Neuronal stem cell (in vitro differentiated cells): ENCODE results near the gene CDH26.
A peak's percentile ranks its signal among the peaks of the same experiment; 100 is the strongest.

Experiments
- DNase-seq: peaks from one replicate; pipeline ENCODE4 v3.0.0-alpha.2; 2013; ENCODE audit warnings: low spot score
- H2AFZ ChIP-seq: one replicate; pipeline ENCODE4 v1.6.1; 2013; ENCODE audit warnings: mild to moderate bottlenecking, low read length, inconsistent platforms
- H2AK5ac ChIP-seq: 2 replicates; pipeline ENCODE4 v1.6.1; 2013; ENCODE audit warnings: low read depth, mild to moderate bottlenecking, inconsistent platforms, low read length, moderate library complexity, mixed read lengths
- H2BK120ac ChIP-seq: 2 replicates; pipeline ENCODE4 v1.6.1; 2013; ENCODE audit warnings: low read depth, mild to moderate bottlenecking, inconsistent platforms, low read length, moderate library complexity, mixed read lengths
- H2BK12ac ChIP-seq: one replicate; pipeline ENCODE4 v1.6.1; 2013; ENCODE audit warnings: low read length, inconsistent platforms
- H2BK15ac ChIP-seq: 2 replicates; pipeline ENCODE4 v1.6.1; 2013; ENCODE audit warnings: mild to moderate bottlenecking, low read length, inconsistent platforms, mixed read lengths
- H2BK5ac ChIP-seq: one replicate; pipeline ENCODE4 v1.6.1; 2013; ENCODE audit warnings: inconsistent platforms, mild to moderate bottlenecking, low read length, moderate library complexity
- H3K14ac ChIP-seq: one replicate; pipeline ENCODE4 v1.6.1; 2013; ENCODE audit warnings: low read length, inconsistent platforms
- H3K18ac ChIP-seq: 2 replicates; pipeline ENCODE4 v1.6.1; 2013; ENCODE audit warnings: low read length, inconsistent platforms
- H3K23ac ChIP-seq: 2 replicates; pipeline ENCODE4 v1.6.1; 2013; ENCODE audit warnings: low read depth, mild to moderate bottlenecking, mixed read lengths, low read length, inconsistent platforms; ENCODE audit not compliant: poor library complexity
- H3K27ac ChIP-seq: replicated peaks from 3 replicates; pipeline ENCODE4 v1.5.1; 2013; ENCODE audit warnings: low read length, inconsistent platforms
- H3K27me3 ChIP-seq, 3 experiments: 2 replicates each; pipeline ENCODE4 v1.6.1; 2013; ENCODE audit warnings: low read length in 3 of 3, mild to moderate bottlenecking in 2 of 3, inconsistent platforms in 1 of 3, low read depth in 1 of 3, mixed read lengths in 1 of 3, moderate library complexity in 1 of 3; ENCODE audit not compliant: control insufficient read depth in 3 of 3, insufficient read depth in 3 of 3
- H3K36me3 ChIP-seq, 2 donors: replicated peaks in 1 of 2; 2 replicates each; pipeline ENCODE4 v1.6.1; 2013; ENCODE audit warnings: low read length in 2 of 2; ENCODE audit not compliant: control insufficient read depth in 2 of 2, insufficient read depth in 2 of 2
- H3K4ac ChIP-seq: 2 replicates; pipeline ENCODE4 v1.6.1; 2013; ENCODE audit warnings: inconsistent platforms, mild to moderate bottlenecking, low read length, moderate library complexity
- H3K4me1 ChIP-seq, 2 donors: 1 replicate in 1 of 2; 2 replicates in 1 of 2; pipeline ENCODE4 v1.6.1; 2013; ENCODE audit warnings: low read length in 2 of 2, low read depth in 1 of 2; ENCODE audit not compliant: control insufficient read depth in 2 of 2, insufficient read depth in 1 of 2
- H3K4me2 ChIP-seq: one replicate; pipeline ENCODE4 v1.6.1; 2013; ENCODE audit warnings: mild to moderate bottlenecking, low read length, inconsistent platforms; ENCODE audit not compliant: insufficient read depth, poor library complexity, severe bottlenecking
- H3K4me3 ChIP-seq, 2 donors: 2 replicates each; pipeline ENCODE4 v1.5.1; 2013; ENCODE audit warnings: low read length in 2 of 2, mild to moderate bottlenecking in 2 of 2, inconsistent platforms in 1 of 2, moderate library complexity in 1 of 2
- H3K79me1 ChIP-seq: one replicate; pipeline ENCODE4 v1.6.1; 2013; ENCODE audit warnings: low read depth, mild to moderate bottlenecking, inconsistent platforms, low read length, moderate library complexity
- H3K9ac ChIP-seq: one replicate; pipeline ENCODE4 v1.6.1; 2013; ENCODE audit warnings: mild to moderate bottlenecking, low read depth, low read length, inconsistent platforms; ENCODE audit not compliant: poor library complexity
- H3K9me3 ChIP-seq, 2 donors: replicated peaks in 1 of 2; 2 replicates each; pipeline versions ENCODE3 to v1.6.1; 2013; ENCODE audit warnings: low read length in 2 of 2, mild to moderate bottlenecking in 2 of 2, inconsistent platforms in 1 of 2, low read depth in 1 of 2, mixed read lengths in 1 of 2, moderate library complexity in 1 of 2; ENCODE audit not compliant: control insufficient read depth in 2 of 2, insufficient read depth in 1 of 2
- H4K8ac ChIP-seq: one replicate; pipeline ENCODE4 v1.6.1; 2013; ENCODE audit warnings: low read depth, mild to moderate bottlenecking, inconsistent platforms, low read length, moderate library complexity
- H4K91ac ChIP-seq: one replicate; pipeline ENCODE4 v1.6.1; 2013; ENCODE audit warnings: low read length, low read depth, mild to moderate bottlenecking, inconsistent platforms; ENCODE audit not compliant: poor library complexity
- WGBS, 2 donors: extraction: QIAGEN DNeasy Blood & Tissue Kit; methylation state at CpG; one replicate each; pipeline ENCODE4 v1.1.7; 2013; ENCODE audit warnings: missing lambda C conversion rate in 2 of 2, mixed read lengths in 1 of 2; ENCODE audit not compliant: insufficient read length in 2 of 2, insufficient replicate concordance in 1 of 2; ENCODE audit errors: extremely low coverage in 2 of 2; 5-methylcytosine and 5-hydroxymethylcytosine counted together

Gene CDH26

GRCh38 chr20:59938221-59938620, 20.0 kb upstream of the CDH26 start:
- no peak overlapping the region for H2AK5ac ChIP-seq
- no peak overlapping the region for H3K27ac ChIP-seq
- peaks cover 5% of the 10 kb centered on the region for H3K79me1 ChIP-seq
- H4K8ac ChIP-seq = no peak overlapping the region
- peaks cover 0 to 21% of the 10 kb centered on the region in 2 donors for H3K36me3 ChIP-seq
- peaks cover 3% of the 10 kb centered on the region in 2 donors for H3K4me1 ChIP-seq
- peaks cover 0 to 21% (median 6%) of the 10 kb centered on the region in 3 experiments for H3K27me3 ChIP-seq
- H4K91ac ChIP-seq = no peak overlapping the region
- no peak overlapping the region for H2BK15ac ChIP-seq
- no peak overlapping the region for H3K18ac ChIP-seq
- H3K23ac ChIP-seq = no peak overlapping the region
- no peak for DNase-seq
- H2BK12ac ChIP-seq = no peak overlapping the region
- H2BK5ac ChIP-seq = no peak overlapping the region
- no peak overlapping the region for H3K9ac ChIP-seq
- peaks cover 0 to 9% of the 10 kb centered on the region in 2 donors for H3K9me3 ChIP-seq
- H3K4ac ChIP-seq = no peak overlapping the region
- H2BK120ac ChIP-seq = no peak overlapping the region
- no CpG with 5 or more reads among the region's 4 CpGs for WGBS, 2 donors
- no peak overlapping the region for H2AFZ ChIP-seq
- H3K4me2 ChIP-seq = no peak overlapping the region
- H3K14ac ChIP-seq = no peak overlapping the region
- no peak overlapping the region for H3K4me3 ChIP-seq

DNA sequence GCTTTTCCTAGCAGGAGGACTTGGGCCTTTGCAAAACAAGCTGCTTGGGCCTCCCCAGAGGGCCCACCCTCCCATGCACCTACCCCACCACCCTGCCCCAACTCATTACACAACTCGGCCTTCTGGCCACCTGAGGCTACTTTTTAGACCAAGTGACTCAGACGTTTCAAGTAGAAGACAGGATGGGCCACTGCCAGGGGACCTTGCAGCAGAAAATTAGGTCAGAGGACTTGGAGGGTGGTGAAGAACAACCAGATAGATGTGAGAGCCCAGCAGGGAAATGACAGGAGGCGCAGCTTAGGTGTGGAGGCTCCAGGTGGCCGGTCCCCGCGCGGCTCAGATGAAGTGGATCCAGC, 19.5 kb upstream of the CDH26 start:
- no peak overlapping the region for H2AFZ ChIP-seq
- peaks cover 0 to 25% of the 10 kb centered on the region in 2 donors for H3K36me3 ChIP-seq
- peaks cover 0 to 9% of the 10 kb centered on the region in 2 donors for H3K9me3 ChIP-seq
- peaks cover 0 to 21% (median 6%) of the 10 kb centered on the region in 3 experiments for H3K27me3 ChIP-seq
- peaks cover 2% of the 10 kb centered on the region for H3K79me1 ChIP-seq
- H3K9ac ChIP-seq = no peak overlapping the region
- peaks cover 3% of the 10 kb centered on the region in 2 donors for H3K4me1 ChIP-seq
- no peak for DNase-seq
- no peak overlapping the region for H4K8ac ChIP-seq
- WGBS, 2 donors = no CpG with 5 or more reads among the region's 7 CpGs
- H3K4me2 ChIP-seq = no peak overlapping the region
- H3K4me3 ChIP-seq = no peak overlapping the region
- no peak overlapping the region for H3K14ac ChIP-seq
- peak overlapping the region; percentile 60 for H3K23ac ChIP-seq
- H3K18ac ChIP-seq = peak overlapping the region; percentile 13
- H2BK15ac ChIP-seq = no peak overlapping the region
- H2BK5ac ChIP-seq = no peak overlapping the region
- H2AK5ac ChIP-seq = no peak overlapping the region
- H4K91ac ChIP-seq = no peak overlapping the region
- H3K27ac ChIP-seq = no peak overlapping the region
- H2BK12ac ChIP-seq = no peak overlapping the region
- no peak overlapping the region for H2BK120ac ChIP-seq
- H3K4ac ChIP-seq = no peak overlapping the region

DNA sequence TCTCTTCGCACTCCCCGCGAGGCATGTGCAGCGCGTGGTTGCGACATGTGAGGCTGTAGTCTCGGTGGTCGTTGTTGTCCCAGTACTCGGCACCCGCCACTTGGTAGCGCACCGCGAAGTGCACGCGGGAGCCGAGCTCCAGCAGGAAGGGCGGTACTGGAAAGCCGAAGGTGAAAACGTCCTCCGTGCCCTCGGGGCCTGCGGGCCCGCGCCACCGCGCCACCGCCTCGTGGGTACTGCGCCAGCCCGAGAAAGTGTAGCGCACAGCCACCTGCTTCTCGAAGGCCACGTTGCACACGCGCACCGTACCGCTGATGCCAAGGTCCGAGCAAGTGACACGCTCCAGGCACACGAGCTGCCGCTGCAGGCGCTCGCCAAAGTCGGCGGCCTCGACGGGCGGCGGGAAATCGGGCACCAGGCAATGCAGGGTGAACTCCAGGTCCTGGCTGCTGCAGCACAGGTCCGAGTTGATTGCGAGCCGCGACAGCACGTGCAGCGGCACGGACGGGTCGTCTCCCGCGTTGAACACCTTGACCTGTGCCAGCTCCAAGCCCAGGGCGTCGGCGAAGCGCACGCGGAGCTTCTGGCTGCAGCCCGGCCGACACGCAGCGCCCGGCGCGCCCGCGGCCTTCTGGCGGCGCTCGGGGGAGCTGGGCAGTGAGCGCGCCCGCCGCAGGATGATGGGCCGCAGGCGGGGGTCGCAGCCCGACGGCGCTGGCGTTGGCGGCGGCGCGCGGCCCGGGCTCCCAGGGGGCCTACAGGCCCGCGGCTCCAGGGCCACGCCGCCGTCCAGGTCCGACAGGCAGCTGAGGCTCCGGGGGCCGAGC, 19.0 kb upstream of the CDH26 start:
- Histone ChIP-seq H4K91ac (peak overlapping the region; percentile 48), H3K14ac (peak overlapping the region; percentile 79), H3K27ac (no peak overlapping the region), H3K18ac (peak overlapping the region; percentile 92), H3K9me3 (peaks cover 0 to 9% of the 10 kb centered on the region in 2 donors), H2BK5ac (no peak overlapping the region), H4K8ac (peak overlapping the region; percentile 23), H3K23ac (peak overlapping the region; percentile 60), H3K79me1 (peaks cover 2% of the 10 kb centered on the region), H2BK12ac (peak overlapping the region; percentile 14), H3K4ac (no peak overlapping the region), H3K27me3 (peaks cover 0 to 19% (median 6%) of the 10 kb centered on the region in 3 experiments), H2AK5ac (peak overlapping the region; percentile 89), H2AFZ (peak overlapping the region; percentile 88), H2BK15ac (peak overlapping the region; percentile 95), H3K36me3 (peaks cover 0 to 31% of the 10 kb centered on the region in 2 donors), H3K4me1 (peaks cover 3% of the 10 kb centered on the region in 2 donors), H3K9ac (peak overlapping the region; percentile 68), H3K4me2 (peak overlapping the region; percentile 97), H2BK120ac (peak overlapping the region; percentile 41), H3K4me3 (peak overlapping the region; percentile 72 to 81)
- WGBS, 2 donors = no CpG with 5 or more reads among the region's 104 CpGs
- no peak for DNase-seq

DNA sequence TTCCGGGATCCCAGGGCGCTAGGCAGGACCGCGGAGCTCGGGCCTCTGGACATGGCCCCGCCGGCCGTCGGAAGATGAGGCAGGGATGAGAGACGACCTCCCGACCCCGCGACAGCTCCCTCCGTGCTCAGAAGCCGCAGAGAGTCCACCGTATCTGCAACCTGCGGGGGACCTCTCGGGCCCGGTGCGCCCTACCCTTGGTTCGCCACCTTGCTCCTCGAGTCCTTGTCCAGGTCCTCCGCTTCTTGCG, 18.4 kb upstream of the CDH26 start:
- Histone ChIP-seq H3K4ac (no peak overlapping the region), H3K23ac (peak overlapping the region; percentile 25), H4K91ac (no peak overlapping the region), H2AFZ (peak overlapping the region; percentile 88), H2BK15ac (no peak overlapping the region), H3K4me2 (peak overlapping the region; percentile 97), H4K8ac (no peak overlapping the region), H3K27me3 (peaks cover 0 to 18% (median 6%) of the 10 kb centered on the region in 3 experiments), H2BK12ac (no peak overlapping the region), H3K14ac (no peak overlapping the region), H3K4me1 (peaks cover 3 to 6% of the 10 kb centered on the region in 2 donors), H2BK5ac (no peak overlapping the region), H3K9ac (no peak overlapping the region), H2AK5ac (no peak overlapping the region), H3K79me1 (peaks cover 2% of the 10 kb centered on the region), H3K27ac (no peak overlapping the region), H3K36me3 (peaks cover 3 to 37% of the 10 kb centered on the region in 2 donors), H3K4me3 (peak overlapping the region; percentile 72 to 81), H2BK120ac (peak overlapping the region; percentile 41), H3K9me3 (peaks cover 0 to 9% of the 10 kb centered on the region in 2 donors), H3K18ac (peak overlapping the region; percentile 91)
- no CpG with 5 or more reads among the region's 24 CpGs for WGBS, 2 donors
- no peak for DNase-seq
